Activated CD8-positive, alpha-beta memory T cell treated with anti-CD3 and anti-CD28 coated beads, Interleukin-2, amount 50 U/mL, for 24 hours (primary cell): Measurements from ENCODE around the gene MAFG.

Source experiments
- DNase-seq: peaks from one replicate; pipeline ENCODE4 v3.0.0-alpha.2; 2020; ENCODE audit errors: extremely low read depth

The MAFG gene

GRCh38 chr17:81909966-81910839 lies 17.3 kb downstream of the MAFG start:
- DNase-seq, result no peak

GRCh38 chr17:81909231-81909630 lies 18.3 kb downstream of the MAFG start:
- no peak for DNase-seq

GRCh38 chr17:81908793-81909192 lies 18.7 kb downstream of the MAFG start:
- no peak for DNase-seq

GRCh38 chr17:81907219-81908145 lies 20.1 kb downstream of the MAFG start:
- no peak for DNase-seq

GRCh38 chr17:81906476-81907218 lies 20.9 kb downstream of the MAFG start:
- no peak for DNase-seq

- DNase-seq, result no peak
Measured at GRCh38 chr17:81905993-81906392, 21.5 kb downstream of the MAFG start.

GRCh38 chr17:81905424-81905875 lies 22.1 kb downstream of the MAFG start:
- no peak for DNase-seq

GRCh38 chr17:81904600-81905423 lies 22.7 kb downstream of the MAFG start:
- no peak for DNase-seq

GRCh38 chr17:81903896-81904599 lies 23.5 kb downstream of the MAFG start:
- no peak for DNase-seq

- no peak for DNase-seq
Measured at GRCh38 chr17:81903415-81903831, 24.1 kb downstream of the MAFG start.

GRCh38 chr17:81902653-81903414 lies 24.7 kb downstream of the MAFG start:
- no peak for DNase-seq

GRCh38 chr17:81902023-81902652 lies 25.4 kb downstream of the MAFG start, which contains the start of gene NPB:
TSS of gene NPB (plus strand) at chr17:81902238. CDS start at chr17:81902278, 40 bp downstream.
- DNase-seq, result no peak

GRCh38 chr17:81901167-81902022 lies 26.1 kb downstream of the MAFG start:
- no peak for DNase-seq

GRCh38 chr17:81900181-81900820 lies 27.2 kb downstream of the MAFG start:
- no peak for DNase-seq

GRCh38 chr17:81899514-81900166 lies 27.9 kb downstream of the MAFG start:
- no peak for DNase-seq

- no peak for DNase-seq
Measured at GRCh38 chr17:81898885-81899284, 28.6 kb downstream of the MAFG start.
